GM12878 (cell line): Measurements from ENCODE around the gene TGFB3.

Experiments
- CEBPB ChIP-seq, 2 experiments: fragments of 150-350 bp in 1 of 2; IDR thresholded peaks; 2 replicates each; pipeline ENCODE4 v1.6.1; 2012 to 2014; ENCODE audit warnings: low read depth in 2 of 2, low read length in 2 of 2, borderline replicate concordance in 1 of 2, inconsistent platforms in 1 of 2
- CTCF ChIP-seq, 3 experiments: IDR thresholded peaks in 2 of 3; conservative IDR thresholded peaks in 1 of 3; 2 replicates each; pipeline ENCODE4 v1.5.1; 2011; ENCODE audit warnings: low read depth in 3 of 3, low read length in 3 of 3, mild to moderate bottlenecking in 3 of 3, control low read depth in 2 of 3, moderate library complexity in 2 of 3, inconsistent platforms in 1 of 3, mixed read lengths in 1 of 3; ENCODE audit not compliant: control insufficient read depth in 2 of 3, insufficient read depth in 1 of 3; ENCODE audit errors: extremely low read depth in 1 of 3
- EZH2 ChIP-seq: IDR thresholded peaks from 2 replicates; pipeline ENCODE4 v1.6.1; 2012; ENCODE audit warnings: low read depth, mild to moderate bottlenecking, control low read depth, inconsistent platforms, low read length, borderline replicate concordance; ENCODE audit not compliant: control insufficient read depth
- FOS ChIP-seq: IDR thresholded peaks from 3 replicates; pipeline ENCODE4 v1.6.1; 2011; ENCODE audit warnings: borderline replicate concordance; ENCODE audit not compliant: insufficient read length; ENCODE audit errors: extremely low read depth
- GATAD2B ChIP-seq: fragments of 450-650 bp; conservative IDR thresholded peaks from 2 replicates; pipeline ENCODE4 v1.6.1; 2017; ENCODE audit warnings: low read depth, mild to moderate bottlenecking, moderate library complexity
- MYC ChIP-seq: IDR thresholded peaks from 2 replicates; pipeline ENCODE4 v1.6.1; 2011; ENCODE audit warnings: mild to moderate bottlenecking, low read length, moderate library complexity, inconsistent platforms; ENCODE audit not compliant: insufficient read depth, insufficient replicate concordance, insufficient read length, severe bottlenecking
- POLR2A ChIP-seq: IDR thresholded peaks from 2 replicates; pipeline ENCODE4 v1.6.1; 2011; ENCODE audit warnings: low read depth, mild to moderate bottlenecking, low read length
- SMAD1 ChIP-seq: fragments of 450-650 bp; IDR thresholded peaks from 2 replicates; pipeline ENCODE4 v1.6.1; 2018; ENCODE audit warnings: mild to moderate bottlenecking, low read depth; ENCODE audit not compliant: partially characterized antibody
- YY1 ChIP-seq: IDR thresholded peaks from 2 replicates; pipeline ENCODE4 v1.6.1; 2011; ENCODE audit warnings: low read depth, mild to moderate bottlenecking, low read length
- TF ChIP-seq, protein P1 (sequence below): IDR thresholded peaks from 2 replicates; pipeline ENCODE4 v1.6.1; 2011; ENCODE audit warnings: mild to moderate bottlenecking, low read depth, low read length, moderate library complexity; ENCODE audit not compliant: insufficient replicate concordance
- TF ChIP-seq, protein P2 (sequence below): fragments of 450-650 bp; IDR thresholded peaks from 2 replicates; pipeline ENCODE4 v1.6.1; 2017; ENCODE audit warnings: antibody characterized with exemption, mild to moderate bottlenecking, moderate library complexity

- TF ChIP-seq MYC: no peak
- TF ChIP-seq SMAD1: no peak
- no peak for TF ChIP-seq FOS
- TF ChIP-seq CTCF (IDR thresholded peaks at IDR 0.05 in 2 of 3, conservative IDR thresholded peaks at IDR 0.05 in 1 of 3; ENCODE audit: control insufficient read depth in 2 of 3, extremely low read depth in 1 of 3, insufficient read depth in 1 of 3, low read depth in 3 of 3, low read length in 3 of 3): no peak
- TF ChIP-seq GATAD2B: no peak
- TF ChIP-seq, protein P1, sequence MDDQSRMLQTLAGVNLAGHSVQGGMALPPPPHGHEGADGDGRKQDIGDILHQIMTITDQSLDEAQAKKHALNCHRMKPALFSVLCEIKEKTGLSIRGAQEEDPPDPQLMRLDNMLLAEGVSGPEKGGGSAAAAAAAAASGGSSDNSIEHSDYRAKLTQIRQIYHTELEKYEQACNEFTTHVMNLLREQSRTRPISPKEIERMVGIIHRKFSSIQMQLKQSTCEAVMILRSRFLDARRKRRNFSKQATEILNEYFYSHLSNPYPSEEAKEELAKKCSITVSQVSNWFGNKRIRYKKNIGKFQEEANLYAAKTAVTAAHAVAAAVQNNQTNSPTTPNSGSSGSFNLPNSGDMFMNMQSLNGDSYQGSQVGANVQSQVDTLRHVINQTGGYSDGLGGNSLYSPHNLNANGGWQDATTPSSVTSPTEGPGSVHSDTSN: no peak
- no peak for TF ChIP-seq CEBPB (IDR thresholded peaks at IDR 0.05; ENCODE audit: borderline replicate concordance in 1 of 2, low read depth in 2 of 2, low read length in 2 of 2)
- no peak for TF ChIP-seq POLR2A
- TF ChIP-seq, protein P2, sequence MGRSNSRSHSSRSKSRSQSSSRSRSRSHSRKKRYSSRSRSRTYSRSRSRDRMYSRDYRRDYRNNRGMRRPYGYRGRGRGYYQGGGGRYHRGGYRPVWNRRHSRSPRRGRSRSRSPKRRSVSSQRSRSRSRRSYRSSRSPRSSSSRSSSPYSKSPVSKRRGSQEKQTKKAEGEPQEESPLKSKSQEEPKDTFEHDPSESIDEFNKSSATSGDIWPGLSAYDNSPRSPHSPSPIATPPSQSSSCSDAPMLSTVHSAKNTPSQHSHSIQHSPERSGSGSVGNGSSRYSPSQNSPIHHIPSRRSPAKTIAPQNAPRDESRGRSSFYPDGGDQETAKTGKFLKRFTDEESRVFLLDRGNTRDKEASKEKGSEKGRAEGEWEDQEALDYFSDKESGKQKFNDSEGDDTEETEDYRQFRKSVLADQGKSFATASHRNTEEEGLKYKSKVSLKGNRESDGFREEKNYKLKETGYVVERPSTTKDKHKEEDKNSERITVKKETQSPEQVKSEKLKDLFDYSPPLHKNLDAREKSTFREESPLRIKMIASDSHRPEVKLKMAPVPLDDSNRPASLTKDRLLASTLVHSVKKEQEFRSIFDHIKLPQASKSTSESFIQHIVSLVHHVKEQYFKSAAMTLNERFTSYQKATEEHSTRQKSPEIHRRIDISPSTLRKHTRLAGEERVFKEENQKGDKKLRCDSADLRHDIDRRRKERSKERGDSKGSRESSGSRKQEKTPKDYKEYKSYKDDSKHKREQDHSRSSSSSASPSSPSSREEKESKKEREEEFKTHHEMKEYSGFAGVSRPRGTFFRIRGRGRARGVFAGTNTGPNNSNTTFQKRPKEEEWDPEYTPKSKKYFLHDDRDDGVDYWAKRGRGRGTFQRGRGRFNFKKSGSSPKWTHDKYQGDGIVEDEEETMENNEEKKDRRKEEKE: no peak
- peak; percentile 56; the same call in 1 of the 2 replicates for TF ChIP-seq YY1
- TF ChIP-seq EZH2: no peak
Measured at GRCh38 chr14:76015668-76016067, 33.9 kb upstream of the TGFB3 start.
